LNCAP (cell line): ENCODE results near the gene EAF1.
A peak's percentile ranks its signal among the peaks of the same experiment; 100 is the strongest.

ENCODE experiments used
- TF ChIP-seq, protein P1 (sequence below): fragments of 450-650 bp; IDR thresholded peaks from 2 replicates; pipeline ENCODE4 v1.5.1; 2017; ENCODE audit warnings: mild to moderate bottlenecking

EAF1 gene

DNA sequence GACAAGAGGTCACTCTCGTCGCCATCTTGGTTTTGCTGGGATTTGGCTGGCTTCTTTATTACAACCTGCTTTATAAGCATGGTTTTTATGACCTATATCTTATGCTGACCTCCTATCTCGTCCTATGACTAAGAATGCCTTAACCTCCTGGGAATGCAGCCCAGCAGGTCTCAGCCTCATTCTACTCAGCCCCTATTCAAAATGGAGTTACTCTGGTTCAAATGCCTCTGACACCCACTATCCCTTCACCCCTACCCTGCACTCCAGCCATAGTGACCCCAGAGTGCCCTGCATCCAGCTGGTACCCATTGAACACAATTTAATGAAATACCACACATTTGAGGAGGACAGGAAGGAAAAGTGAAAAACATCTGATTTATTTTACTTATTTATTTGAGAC, 23.4 kb upstream of the EAF1 start:
- TF ChIP-seq, protein P1, sequence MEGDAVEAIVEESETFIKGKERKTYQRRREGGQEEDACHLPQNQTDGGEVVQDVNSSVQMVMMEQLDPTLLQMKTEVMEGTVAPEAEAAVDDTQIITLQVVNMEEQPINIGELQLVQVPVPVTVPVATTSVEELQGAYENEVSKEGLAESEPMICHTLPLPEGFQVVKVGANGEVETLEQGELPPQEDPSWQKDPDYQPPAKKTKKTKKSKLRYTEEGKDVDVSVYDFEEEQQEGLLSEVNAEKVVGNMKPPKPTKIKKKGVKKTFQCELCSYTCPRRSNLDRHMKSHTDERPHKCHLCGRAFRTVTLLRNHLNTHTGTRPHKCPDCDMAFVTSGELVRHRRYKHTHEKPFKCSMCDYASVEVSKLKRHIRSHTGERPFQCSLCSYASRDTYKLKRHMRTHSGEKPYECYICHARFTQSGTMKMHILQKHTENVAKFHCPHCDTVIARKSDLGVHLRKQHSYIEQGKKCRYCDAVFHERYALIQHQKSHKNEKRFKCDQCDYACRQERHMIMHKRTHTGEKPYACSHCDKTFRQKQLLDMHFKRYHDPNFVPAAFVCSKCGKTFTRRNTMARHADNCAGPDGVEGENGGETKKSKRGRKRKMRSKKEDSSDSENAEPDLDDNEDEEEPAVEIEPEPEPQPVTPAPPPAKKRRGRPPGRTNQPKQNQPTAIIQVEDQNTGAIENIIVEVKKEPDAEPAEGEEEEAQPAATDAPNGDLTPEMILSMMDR = no peak

DNA sequence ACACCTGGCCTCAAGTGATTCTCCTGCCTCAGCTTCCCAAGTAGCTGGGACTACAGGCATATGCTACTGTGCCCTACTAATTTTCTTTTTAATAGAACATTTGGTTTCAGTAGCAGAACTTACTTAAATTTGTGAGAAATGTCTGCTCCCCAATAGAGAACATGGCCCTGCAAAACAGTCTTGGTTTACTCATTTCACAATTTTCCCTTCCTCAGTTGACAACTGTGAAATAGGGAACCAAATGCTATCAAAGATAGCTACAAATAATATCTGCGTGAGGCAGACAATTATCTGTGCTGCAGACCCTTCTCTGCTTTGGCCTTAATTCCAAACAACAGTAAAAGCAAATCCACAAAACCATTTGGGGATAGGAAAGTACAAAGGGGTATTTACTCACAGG, 22.6 kb upstream of the EAF1 start:
- TF ChIP-seq, protein P1 = no peak

DNA sequence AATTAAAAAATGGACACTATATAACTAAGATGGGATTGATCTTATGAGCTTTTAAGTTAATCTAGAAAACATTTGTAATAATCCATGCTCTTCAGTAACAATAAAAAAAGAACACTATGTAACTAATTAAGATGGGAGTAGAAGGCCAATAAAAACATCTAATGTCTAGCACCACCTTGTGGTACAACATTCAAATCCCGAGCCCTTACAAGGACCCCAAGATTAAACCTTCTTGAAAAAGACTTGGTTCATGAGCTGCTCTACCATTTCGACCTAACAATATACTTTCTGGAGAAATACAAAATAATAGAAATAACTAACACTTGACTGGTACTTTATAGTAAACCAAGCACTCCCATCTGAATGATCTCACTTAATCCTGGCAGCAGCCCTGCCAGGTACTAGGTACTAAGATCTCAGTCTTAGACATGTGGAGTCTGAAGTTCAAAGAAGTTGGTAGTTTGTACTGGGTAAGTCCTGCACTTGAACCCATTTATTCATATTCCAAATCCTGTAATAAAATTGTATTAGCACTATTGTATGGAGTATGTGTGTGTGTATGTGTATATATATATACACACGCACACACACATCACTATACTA, 21.8 kb upstream of the EAF1 start:
- TF ChIP-seq, protein P1 = peak; percentile 78

DNA sequence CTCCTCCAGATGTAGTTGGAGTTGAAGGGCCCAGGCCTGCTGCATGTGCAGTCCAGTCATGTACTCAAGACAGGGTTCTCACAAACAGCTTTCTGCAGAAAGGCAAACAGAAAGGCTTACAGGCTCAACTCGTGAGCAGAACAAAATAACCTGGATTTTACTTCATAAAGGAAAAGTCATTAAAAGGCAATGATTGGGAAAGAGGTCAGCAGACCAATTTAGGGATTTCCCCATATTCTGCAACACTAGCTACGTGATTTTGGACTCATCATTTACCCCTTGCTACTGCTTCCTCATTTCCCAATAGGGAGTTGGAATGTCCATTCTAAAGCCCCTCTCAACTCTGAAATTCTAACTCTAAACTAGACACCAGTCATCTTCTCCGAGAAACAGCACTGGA, 18.2 kb upstream of the EAF1 start:
- TF ChIP-seq, protein P1 = no peak

DNA sequence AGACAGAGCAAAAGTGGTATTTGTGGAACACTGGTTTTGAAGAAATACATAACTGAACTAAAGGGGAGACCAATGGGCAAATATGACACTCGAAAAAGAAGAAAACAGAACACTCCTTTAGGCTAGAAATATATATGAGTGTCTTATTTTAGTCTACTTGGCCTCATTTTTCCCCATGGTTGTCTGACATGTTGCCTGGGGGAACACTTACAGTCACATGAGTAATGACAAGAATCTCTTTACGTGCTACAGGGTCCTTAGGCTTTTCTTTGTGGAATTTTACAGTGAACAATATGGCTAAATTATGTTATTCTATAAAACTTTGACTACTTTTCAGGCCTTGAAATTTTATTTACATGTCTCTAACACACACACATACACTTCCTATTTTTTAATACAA, 17.6 kb upstream of the EAF1 start:
- TF ChIP-seq, protein P1 = no peak

DNA sequence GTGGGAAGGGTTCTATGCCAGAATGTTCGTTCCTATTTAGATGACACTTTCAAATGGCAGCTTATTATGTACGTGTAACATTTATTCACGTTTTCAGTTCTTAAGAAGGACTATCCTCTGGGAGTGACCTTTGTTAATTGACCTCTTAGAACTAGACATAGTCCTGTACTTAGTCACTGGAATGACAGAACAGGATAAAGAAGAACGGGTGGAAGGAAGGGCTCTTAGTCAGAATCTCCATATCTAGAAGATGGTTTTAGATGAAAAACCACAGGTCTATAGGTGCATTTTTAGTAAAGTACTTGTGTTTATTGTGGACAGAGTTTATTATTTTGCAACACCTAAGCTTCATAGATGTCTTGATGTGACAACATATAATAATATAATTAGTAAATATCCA, 6.5 kb upstream of the EAF1 start:
- TF ChIP-seq, protein P1 = no peak

DNA sequence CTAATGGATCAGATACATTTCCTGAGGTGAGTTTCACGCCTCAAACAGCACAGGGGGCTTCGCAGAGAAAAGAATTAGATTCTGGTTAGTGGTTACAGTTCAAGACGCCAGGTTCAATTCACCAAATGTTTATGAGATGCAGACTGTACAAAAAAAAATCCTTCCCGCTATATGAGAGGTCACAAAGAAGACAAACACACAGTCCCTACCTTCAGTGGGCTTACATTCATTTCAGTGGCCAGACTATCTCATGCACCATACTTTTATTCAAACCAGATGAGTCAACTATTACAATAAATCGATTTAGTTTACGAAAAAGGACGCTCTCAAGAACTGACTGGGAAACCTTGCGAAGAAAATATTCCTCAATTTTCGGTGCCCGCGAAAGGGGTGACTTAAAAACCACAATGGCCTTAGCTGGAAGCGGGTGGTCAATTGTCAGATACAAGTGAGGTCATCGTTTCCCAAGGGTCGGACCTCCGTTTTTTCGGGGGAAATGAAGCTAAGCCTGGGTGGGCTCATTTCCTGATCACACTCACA, 749 bp upstream of the EAF1 start:
- TF ChIP-seq, protein P1 = no peak

DNA sequence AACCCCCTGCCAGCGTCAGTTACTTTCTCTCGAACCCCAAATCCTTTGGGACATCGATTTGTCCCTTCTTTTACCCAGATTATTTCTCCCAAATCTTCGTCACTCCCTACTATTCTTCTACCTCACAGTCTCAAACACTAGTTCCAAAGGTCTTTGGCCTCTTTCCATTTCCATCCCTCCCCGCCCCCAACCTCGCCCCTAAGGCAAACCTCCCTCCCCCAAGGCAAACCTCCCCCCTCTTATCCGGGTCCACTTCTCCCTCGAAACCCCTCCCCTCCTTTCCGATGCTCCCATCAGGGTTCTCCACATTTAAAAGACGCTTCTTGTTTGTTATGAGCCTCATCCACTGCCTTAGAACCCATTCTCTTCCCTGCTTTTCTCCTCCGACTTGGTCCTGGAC, 583 bp downstream of the EAF1 start:
- TF ChIP-seq, protein P1 = no peak
